T-helper 9 cell (primary cell): ENCODE measurements around the gene MRPS27.

Experiments used
- DNase-seq: peaks from one replicate; pipeline ENCODE4 v3.0.0-alpha.2; 2020
- total RNA-seq, 2 donors: gene quantifications; one replicate each; lab custom pipeline; 2026; lab: John Stamatoyannopoulos, UW

The MRPS27 gene
- 44.2 to 72.7 reads per million in 2 donors for total RNA-seq

DNA sequence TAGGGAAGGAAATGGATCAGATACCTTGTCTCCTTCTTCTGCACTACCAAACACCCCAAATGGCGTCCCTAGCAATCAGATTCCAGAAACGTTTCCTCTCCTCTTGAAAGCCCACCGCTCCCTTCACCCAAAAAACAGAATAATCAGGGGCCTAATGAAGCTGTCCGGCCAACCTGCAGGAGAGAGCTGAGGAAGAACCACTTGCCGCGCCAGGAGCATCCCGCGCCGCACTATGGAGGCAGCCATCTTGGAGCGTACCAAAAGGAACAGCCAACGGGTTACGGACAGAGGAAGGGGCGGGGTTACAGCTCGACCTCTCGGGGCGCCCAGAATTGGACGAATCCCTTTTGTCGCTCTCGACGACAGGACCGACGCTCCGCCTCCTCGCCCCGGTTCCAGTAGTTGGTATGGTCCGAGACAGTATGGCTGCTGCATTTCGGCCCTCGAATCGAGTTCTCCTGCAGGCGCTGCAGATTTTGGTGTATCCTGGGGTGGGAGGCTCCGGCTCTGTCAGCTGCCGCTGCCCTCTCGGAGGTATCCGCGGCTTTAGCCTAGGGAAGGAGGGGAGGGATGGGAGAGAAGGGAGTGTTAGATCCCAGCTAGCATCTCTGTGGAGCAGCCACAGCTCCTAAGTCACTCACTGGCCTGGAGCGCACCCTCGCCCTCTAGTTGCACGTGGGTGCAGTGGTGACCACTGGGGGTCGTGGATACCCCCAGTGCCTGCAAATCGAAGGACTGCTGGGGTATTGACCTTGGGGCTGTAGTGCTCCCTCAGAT lies at the start of gene MRPS27, which contains the start of gene PTCD2:
Gene MRPS27 (minus strand): TSS at position 265 of the 777 bp plus-strand sequence. CDS start 19 bp downstream, at position 246.
Gene PTCD2 (plus strand): TSS at position 398 of the 777 bp plus-strand sequence. CDS start 10 bp downstream, at position 408.
- peak; percentile 86 for DNase-seq

DNA sequence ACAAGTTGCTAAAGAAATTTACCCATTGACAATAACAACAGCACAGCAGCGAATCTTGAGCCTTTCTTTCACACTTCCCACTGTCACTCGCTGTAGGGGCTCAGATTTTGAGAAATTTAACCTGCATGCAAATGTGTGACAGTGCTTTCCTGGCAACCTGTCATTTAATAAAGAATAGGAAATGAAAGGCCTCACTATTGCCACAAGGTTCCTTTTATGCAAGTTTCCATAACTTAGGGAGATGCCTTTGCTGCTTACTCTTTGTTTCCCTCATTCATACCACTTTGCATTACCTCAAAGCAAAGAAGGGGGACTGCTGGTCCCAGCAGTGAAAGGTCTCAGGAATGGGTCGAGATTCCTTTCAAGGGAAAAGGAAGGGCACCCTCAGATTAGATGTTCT lies 49.7 kb upstream of the MRPS27 start:
- no peak for DNase-seq

DNA sequence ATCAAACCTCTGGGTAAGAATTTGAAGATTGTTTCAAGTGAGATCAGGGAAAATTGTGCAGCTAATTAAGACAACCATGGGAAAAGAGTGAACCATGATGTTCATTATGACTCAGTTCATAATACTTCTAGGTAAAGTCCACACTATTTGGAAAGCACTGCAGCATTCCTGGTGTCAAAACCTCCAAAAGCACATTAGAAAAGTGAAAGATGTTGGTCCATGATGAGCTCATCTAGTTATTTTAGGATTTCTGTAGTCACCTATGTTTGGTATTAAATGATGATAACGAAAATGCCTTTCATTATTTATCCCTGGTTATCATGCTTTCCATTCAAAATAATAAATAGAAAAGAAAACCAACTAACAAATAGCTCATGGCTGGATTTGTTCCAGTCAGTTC lies 49.3 kb upstream of the MRPS27 start:
- no peak for DNase-seq

DNA sequence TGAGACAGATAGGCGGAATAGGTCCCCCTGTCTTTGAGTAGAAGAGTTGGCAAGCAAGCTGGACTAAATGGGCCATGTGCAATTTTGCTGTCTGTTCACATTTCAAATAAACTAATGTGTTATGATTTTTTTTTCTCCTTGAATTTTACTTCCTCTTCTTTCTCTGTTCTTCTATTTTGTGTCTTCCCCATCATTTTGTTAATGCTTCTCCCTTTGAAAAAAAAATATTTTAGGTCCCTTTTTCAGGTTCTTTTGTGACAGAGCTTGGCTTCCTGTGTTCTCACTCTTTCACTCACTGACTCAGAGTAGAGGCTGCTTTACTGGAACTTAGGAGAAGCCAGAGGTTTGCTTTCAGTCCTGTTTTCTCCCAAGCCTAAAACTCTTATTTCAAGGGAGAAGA lies 48.2 kb upstream of the MRPS27 start:
- no peak for DNase-seq

DNA sequence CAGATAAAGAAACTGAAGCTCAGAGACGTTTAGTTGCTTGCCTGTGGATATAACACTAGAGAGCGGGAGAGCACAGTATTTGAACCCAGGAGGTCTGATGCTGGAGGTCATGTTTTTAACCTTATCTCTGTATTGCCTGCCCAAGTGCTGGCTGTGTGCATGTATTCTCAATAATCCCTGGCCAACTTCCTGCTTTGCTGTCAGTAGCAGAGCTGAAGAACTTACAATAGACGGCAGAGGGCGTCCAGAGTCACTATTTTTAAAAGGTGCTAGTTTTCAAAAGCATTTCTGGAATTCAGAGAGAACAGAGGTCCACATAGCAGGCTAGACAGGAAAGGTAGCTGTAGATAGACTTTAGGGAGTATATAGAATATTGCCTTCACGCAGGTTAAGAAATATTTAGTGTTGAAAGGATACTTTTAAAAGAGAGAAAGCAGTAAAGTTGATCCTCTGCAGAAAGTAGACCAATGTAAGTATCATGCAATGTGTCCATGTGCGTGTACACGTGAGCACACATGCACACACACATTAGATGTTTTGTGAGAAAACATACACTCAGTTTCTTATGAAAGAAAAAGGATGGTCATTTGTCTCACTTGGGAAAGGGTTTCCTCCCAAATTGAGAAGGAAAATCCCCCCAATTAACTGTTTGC lies 46.4 kb upstream of the MRPS27 start:
- peak; percentile 4 for DNase-seq

DNA sequence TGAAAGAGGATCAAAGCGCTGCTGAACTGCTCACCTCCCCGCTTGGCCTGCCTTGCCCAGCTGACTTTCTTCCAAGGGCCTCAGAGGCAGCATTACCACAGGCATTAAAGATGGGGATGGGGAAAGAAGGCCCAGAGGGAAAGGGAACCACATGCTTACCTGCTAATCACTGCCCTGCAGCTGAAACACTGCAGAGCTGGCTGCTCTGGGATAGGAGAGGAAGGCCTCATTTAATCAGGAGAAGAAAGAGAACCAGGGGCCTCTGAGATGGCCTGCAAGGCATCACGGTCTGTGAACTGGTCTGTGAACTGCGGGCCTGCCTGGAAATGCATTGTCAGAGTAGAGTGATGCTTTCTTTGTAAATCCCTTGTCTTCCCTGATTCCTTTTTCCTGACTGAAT lies 44.9 kb upstream of the MRPS27 start:
- no peak for DNase-seq

DNA sequence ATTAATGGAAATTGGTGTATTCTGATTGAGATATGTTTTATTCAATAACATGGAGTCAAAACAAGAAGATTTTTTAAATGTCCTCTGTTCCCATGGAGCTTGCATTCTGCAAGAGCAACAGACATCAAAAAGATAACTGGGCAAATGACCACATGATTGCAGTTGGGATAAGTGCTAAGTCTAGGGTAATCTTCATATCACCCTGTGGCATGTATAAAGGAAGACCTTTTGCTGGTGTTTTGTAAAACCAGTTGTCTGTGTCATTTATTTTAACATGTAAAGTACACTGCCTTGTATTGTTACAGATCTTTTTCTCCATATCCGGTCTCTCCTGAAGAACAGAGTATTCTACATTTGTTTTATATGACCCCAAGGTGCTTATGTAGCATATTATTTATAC lies 44.1 kb upstream of the MRPS27 start:
- no peak for DNase-seq

DNA sequence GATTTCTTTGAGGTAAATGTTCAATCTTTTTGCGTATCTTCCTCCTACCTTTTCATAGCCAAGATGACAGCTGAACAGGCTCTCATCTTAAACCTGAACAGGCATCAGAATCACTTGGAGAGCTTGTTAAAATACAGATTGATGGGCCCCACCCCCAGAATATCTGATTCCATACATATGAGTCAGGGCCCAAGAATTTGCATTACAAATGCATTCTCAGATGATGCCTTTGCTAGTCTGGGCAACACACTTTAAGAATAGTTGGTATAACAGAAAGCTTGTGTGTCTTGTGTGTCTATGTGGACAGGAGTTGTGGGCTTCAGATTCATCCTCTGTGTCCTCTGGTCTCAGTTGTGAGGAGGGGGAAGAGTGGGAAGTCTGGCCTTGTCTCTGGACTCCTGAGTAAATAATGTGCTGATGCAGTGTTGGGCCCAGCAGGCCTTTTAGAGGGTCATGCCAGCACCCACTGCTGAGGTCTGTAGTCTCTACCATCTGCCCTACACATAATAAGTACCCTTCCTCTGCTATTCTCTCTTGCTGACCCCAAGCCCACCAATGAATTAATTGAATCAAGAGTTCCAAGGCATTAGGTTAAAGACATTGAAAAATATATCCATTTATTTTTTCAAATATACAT lies 43.2 kb upstream of the MRPS27 start:
- no peak for DNase-seq

DNA sequence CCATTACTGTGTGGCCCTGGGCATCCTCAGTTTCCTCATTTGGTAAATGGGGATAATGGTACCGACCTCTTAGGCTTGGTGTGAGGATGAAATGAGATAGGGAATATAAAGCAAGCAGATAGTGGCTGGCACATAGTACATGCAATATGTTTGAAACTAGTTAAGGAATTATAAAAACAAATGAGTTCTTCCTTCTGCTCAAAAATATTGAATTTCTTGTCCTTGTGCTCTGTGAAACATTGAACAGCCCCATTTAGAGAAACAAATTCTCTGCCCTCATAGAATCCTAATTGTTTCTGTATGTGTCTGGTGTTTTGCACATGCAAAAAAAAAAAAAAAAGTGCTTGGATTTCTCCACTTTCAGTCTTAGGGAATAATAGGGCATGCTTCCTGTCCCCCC lies 39.8 kb upstream of the MRPS27 start:
- no peak for DNase-seq

DNA sequence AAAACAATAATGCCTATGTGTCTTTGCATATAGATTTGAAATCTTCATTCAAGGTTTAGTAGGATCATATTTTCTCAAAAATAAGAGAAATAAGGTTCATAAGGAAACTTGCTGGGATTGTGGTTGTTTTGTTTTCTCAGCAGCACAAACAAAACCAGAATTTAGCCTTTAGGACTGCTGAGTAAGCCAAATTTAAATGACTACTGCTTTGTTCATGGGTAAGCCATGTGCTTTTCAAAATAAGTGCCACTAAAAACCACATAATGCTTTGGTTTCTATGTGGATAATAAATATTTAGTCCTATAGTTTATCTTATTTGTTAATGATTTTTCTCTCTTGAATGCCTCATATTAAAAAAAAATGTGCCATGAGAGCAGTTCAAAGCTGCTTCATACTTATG lies 38.9 kb upstream of the MRPS27 start:
- no peak for DNase-seq

DNA sequence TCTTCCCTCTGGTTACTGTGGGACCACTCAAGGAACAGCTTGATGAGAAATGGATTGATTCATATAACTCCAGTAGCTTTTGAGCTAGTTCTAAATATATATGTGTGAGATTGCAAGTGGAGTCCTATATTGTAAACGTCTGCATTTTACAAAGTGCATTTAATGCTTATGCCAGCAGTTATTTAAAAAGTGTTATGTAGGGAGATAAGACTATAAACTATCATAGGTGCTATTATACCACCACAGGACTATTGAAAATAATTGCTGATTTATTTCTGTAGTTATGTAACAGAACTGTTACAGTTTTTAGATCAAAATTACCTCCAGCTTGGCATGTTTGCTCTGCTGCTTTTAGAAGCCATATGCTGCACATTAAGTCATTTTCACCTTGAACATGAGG lies 36.3 kb upstream of the MRPS27 start:
- no peak for DNase-seq

DNA sequence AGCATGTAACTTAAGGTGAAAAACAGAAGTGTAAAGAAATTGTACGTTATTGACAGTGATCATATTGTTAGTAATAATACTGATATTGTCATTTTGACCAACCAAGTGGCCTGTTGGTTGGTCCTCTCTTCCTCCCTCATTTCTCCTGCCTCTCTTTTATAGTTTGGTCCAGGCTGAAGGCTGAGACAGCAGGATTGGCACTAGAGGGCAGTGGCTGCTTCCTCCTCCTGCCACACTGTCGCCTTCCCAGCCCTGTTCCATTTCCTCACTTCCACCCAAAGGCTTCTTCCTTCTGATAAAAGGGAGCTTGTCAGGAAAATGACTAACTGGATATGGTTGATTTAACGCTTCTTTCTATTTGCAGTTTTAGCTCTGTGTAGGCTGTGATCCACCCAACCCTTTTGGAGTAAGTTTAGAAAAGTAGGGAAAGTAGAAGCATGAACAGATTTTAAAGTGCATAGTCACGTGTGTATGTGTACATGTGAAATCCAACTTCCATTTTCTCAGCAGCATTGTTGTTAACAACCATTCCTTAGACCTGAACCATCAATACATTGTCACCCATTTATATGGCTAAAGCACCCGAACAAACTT lies 35.8 kb upstream of the MRPS27 start:
- no peak for DNase-seq

DNA sequence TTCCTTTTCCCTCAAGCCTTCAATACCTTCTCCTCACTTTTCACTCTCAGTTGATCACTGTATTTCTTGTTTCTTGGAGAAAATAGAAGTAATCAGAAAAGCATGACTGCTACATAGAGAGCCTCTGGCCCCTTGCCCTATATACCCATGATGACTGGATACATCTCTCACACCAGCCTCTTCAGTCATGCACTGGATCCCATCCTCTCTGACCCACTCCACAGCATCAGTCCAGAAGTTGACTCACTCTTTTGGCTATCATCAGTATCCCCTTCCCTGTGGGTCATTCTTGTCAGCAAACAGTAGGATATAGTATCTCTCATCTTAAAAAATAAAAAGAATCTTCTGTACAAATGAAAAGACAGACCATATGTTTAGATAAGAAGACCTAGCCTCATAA lies 33.0 kb upstream of the MRPS27 start:
- no peak for DNase-seq

DNA sequence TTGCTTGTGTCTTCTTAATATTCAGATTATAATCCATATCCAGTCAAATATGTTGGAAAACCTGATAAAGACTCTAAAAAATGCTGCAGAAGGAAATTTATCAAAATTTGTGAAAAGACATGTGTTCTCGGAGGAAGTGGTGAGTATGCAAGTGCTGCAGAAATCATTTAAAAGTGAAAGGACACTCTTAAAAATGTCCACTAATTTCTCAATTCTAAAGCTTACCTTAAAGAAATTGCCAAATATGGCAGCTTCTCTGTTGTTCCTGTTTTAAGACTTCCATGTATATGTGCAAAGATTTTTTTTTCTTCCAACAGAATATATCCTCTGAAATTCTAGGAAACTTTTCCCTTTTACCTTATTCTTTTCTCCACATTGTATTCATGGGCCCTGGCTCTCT lies 32.6 kb upstream of the MRPS27 start:
- DNase-seq = no peak

DNA sequence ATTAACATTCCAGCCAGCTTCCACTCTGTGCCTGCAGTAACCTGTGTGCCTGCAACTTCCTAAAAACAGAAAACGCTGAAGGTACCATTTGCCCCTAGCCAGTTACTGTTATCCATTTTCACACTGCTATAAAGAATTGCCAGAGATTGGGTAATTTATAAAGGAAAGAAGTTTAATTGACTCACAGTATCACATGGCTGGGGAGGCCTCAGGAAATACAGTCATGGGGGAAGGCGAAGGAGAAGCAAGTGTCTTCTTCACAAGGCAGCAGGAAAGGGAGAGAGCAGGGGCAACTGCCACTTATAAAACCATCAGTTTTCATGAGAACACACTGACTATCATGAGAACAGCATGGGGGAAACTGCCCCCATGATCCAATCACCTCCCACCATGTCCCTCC lies 31.3 kb upstream of the MRPS27 start:
- no peak for DNase-seq

DNA sequence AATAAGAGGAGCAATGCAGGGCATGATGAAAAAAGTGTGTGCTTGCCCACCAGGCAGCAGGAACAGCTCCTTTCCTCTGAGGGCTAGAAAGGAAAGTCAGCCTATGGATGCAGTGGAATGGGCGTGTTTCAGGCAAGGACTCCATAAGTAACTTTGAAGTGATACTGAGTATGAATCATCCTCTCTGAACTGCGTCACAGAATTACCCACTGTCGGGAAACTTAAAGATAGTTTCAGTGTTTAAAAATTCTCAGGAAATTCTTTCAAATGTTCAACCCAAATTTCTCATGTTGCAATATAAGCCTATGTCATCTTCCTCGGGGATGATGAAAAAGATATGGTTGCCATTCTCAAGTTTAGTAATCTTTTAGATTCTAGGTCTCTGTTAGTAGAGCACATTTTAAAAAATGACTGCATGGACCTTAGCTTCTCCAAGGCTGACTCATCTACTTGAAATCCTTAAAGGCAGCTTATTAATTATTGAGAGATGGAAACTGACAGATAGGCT lies 27.8 kb upstream of the MRPS27 start:
- no peak for DNase-seq

DNA sequence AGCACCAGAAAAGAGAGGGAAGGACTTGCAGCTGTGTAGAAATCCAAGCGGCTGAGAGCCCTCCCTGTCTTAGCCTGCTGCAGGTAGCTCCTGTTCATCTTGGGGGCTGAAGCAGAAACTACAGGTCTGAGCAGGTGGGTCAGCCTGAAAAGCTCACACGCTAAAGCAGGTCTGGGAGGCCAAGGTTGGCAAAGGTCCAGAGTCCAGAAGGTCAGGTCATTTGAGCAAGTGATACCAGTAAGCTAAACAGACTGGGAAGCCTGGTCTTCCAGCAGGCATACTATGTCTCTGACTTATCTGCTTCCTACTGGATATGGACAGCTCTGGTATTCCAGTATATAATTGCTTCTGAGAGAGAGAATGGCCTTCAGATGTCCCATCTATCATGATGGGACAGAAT lies 26.4 kb upstream of the MRPS27 start:
- DNase-seq = no peak

DNA sequence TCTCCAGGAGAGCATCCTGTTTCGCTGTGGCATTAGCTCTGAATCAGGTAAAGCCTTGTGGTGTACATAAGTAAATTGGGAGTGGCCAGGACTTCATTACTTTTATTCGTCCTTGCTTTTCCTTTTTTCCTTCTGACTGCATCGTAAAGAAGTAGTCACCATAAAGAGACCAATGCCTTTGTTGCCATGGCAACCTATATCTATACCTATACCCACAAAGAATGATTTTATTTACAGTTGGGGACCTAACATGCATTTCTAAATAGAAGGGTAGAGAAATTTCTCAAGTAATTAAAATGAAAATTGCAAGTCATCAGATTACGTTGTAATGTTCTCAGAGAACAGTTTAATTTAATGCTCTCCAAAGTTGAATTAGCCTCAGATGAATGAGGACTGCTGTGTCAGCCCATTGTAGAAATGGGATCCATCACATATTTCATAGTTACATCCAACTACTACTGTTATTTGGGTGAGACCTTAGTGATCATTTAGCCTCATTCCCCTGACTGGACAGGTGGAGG lies 18.7 kb upstream of the MRPS27 start:
- no peak for DNase-seq

DNA sequence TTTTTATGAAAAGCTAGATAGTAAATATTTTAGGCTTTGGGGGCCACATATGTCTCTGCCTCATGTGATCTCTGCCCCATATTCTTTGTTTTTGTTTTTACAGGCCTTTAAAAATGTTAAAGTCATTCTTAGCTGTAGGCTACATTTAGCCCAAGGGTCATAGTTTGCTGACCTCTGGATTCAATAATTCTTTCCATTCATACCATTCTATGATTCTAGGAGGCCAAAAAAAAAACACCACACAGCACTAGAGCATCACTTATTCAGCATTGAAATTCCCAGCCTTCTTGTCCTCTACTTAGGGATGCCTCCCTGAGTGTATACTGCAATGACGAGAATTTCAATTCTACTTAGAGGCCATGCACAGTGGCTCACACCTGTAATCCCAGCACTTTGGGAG lies 17.1 kb upstream of the MRPS27 start:
- DNase-seq = no peak

DNA sequence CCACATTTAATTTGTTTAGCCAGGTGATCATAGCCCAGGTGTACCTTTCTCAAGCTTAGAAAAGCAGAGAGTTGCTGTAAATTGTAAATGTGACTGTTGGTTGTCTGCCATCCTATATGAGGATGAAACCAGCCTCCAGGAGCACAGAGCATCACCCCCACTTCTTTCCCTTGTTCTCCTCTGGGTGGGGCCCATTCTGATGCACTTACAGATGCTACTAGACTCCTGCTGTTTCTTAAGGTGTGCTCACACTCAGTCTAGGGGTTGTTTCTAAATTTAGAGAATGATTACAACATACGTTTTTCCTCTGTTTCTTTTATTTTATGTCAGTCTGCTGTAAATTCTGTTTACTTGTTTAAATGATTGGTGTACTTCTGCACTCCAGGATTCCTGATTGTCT lies 10.7 kb upstream of the MRPS27 start:
- DNase-seq = no peak

DNA sequence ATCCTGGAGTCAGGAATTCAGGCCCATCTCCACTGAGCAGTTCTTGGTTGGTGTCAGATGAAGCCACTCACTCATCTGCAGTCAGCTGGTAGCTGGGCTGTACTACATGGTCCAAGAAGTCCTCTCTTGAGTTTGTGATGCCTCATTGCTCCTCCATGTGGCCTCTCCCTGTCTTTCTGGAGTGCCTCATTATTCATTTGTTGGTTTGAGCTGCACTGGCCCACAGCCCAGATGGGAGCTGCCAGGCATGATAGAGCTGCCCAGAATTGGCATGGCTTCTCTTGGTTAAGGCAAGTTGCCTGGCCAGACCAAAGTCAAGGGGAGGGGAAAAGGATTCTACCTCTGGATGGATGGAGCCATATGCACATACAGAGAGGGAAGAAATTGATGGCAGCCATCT lies 8.1 kb upstream of the MRPS27 start:
- DNase-seq = no peak

DNA sequence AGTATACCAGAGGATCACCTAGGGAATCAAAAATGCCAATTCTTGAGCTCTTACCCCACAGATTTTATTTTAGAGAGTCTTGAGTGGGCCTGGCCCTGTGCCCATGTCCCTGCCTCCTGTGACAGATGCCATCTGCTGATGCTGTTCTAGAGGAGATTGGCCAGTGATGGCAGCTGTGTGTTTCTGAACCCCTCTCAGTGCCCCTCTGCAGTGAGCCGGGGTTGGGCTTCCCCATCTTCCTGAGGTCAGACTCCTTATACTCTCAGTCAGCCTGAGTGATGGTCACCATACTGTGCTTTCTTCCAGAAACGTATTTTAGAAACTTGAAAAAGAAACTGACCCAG lies 6.2 kb upstream of the MRPS27 start:
- DNase-seq = no peak
